Osteoblast (primary cell): ENCODE measurements around the gene TRAP1. TPM values are rescaled to one million over a fixed set of nuclear protein-coding genes. Genes with fewer than 3 reads are reported as not detected.

Source experiments
- DNase-seq: peaks from one replicate; pipeline ENCODE4 v3.0.0; 2011; ENCODE audit warnings: low spot score, mixed read lengths; ENCODE audit not compliant: insufficient read length; ENCODE audit errors: missing footprints
- H2AFZ ChIP-seq: 2 replicates; pipeline ENCODE4 v1.6.0; 2011; ENCODE audit warnings: mild to moderate bottlenecking, low read length
- H3K27ac ChIP-seq: 2 replicates; pipeline ENCODE4 v1.5.1; 2011; ENCODE audit warnings: mild to moderate bottlenecking, low read depth, low read length, moderate library complexity
- H3K27me3 ChIP-seq: 2 replicates; pipeline ENCODE4 v1.6.0; 2012; ENCODE audit warnings: mild to moderate bottlenecking, control low read depth, inconsistent platforms, low read length, moderate library complexity; ENCODE audit not compliant: insufficient read depth
- H3K36me3 ChIP-seq: 2 replicates; pipeline ENCODE4 v1.5.1; 2011; ENCODE audit warnings: mild to moderate bottlenecking, low read length, control low read depth, moderate library complexity; ENCODE audit not compliant: insufficient read depth
- H3K4me1 ChIP-seq: 2 replicates; pipeline ENCODE4 v1.5.1; 2011; ENCODE audit warnings: mild to moderate bottlenecking, low read length, control low read depth, moderate library complexity; ENCODE audit not compliant: insufficient read depth
- H3K4me2 ChIP-seq: 2 replicates; pipeline ENCODE4 v1.6.0; 2011; ENCODE audit warnings: mild to moderate bottlenecking, low read length; ENCODE audit not compliant: insufficient read depth
- H3K4me3 ChIP-seq: fragments of 200-600 bp; sonication (generic); 3 replicates; pipeline ENCODE4 v1.5.1; 2012; ENCODE audit warnings: mild to moderate bottlenecking, low read length, inconsistent platforms; ENCODE audit not compliant: insufficient read depth
- H3K79me2 ChIP-seq: 2 replicates; pipeline ENCODE4 v1.6.0; 2012; ENCODE audit warnings: mild to moderate bottlenecking, low read length, control low read depth, inconsistent platforms; ENCODE audit not compliant: insufficient read depth
- H3K9me3 ChIP-seq: 2 replicates; pipeline ENCODE4 v1.5.1; 2011; ENCODE audit warnings: low read depth, low read length, control low read depth
- H4K20me1 ChIP-seq: 2 replicates; pipeline ENCODE4 v1.6.0; 2012; ENCODE audit warnings: mild to moderate bottlenecking, low read length, control low read depth; ENCODE audit not compliant: insufficient read depth
- total RNA-seq: library from RNA; depleted of rRNA; stranded (reverse); fragments of >200 nt; gene quantifications from 2 replicates; pipeline ENCODE4 v1.2.3, GENCODE V29; 2012
- TF ChIP-seq, protein P1 (sequence below): IDR thresholded peaks from 2 replicates; pipeline ENCODE4 v1.5.1; 2011; ENCODE audit warnings: mild to moderate bottlenecking, low read depth, low read length, moderate library complexity; ENCODE audit errors: extremely low read depth

The TRAP1 gene
- total RNA-seq, 1 donor: 56.5 TPM

DNA sequence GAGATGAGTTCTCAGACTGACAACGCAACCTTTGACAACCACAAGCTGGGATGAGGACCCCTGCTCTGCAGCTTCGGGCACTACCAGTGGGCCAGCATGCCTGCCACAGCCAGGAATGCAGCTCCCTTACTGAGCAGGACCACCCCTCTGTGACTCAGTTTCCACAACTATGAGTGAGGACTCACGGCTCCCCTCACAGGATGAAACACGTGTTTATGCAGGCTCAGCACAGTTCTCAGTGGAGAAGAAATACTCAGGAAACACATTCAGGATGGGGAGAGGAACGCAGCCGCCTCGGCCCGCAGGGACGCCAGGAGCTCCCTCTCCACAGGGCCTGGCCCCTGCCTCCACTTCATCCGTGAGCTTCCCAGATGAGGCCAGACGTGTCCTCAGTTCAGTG lies 48.7 kb downstream of the TRAP1 start:
- no peaks in the 10 kb centered on the region for H3K79me2 ChIP-seq
- no peaks in the 10 kb centered on the region for H3K4me1 ChIP-seq
- H3K4me3 ChIP-seq: no peak overlapping the region
- H3K4me2 ChIP-seq: no peak overlapping the region
- peaks cover 29% of the 10 kb centered on the region for H3K36me3 ChIP-seq
- no peaks in the 10 kb centered on the region for H4K20me1 ChIP-seq
- H3K27ac ChIP-seq: no peak overlapping the region
- DNase-seq: no peak
- TF ChIP-seq, protein P1, sequence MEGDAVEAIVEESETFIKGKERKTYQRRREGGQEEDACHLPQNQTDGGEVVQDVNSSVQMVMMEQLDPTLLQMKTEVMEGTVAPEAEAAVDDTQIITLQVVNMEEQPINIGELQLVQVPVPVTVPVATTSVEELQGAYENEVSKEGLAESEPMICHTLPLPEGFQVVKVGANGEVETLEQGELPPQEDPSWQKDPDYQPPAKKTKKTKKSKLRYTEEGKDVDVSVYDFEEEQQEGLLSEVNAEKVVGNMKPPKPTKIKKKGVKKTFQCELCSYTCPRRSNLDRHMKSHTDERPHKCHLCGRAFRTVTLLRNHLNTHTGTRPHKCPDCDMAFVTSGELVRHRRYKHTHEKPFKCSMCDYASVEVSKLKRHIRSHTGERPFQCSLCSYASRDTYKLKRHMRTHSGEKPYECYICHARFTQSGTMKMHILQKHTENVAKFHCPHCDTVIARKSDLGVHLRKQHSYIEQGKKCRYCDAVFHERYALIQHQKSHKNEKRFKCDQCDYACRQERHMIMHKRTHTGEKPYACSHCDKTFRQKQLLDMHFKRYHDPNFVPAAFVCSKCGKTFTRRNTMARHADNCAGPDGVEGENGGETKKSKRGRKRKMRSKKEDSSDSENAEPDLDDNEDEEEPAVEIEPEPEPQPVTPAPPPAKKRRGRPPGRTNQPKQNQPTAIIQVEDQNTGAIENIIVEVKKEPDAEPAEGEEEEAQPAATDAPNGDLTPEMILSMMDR: no peak
- H3K27me3 ChIP-seq: no peaks in the 10 kb centered on the region
- no peak overlapping the region for H2AFZ ChIP-seq
- peaks cover 6% of the 10 kb centered on the region for H3K9me3 ChIP-seq

DNA sequence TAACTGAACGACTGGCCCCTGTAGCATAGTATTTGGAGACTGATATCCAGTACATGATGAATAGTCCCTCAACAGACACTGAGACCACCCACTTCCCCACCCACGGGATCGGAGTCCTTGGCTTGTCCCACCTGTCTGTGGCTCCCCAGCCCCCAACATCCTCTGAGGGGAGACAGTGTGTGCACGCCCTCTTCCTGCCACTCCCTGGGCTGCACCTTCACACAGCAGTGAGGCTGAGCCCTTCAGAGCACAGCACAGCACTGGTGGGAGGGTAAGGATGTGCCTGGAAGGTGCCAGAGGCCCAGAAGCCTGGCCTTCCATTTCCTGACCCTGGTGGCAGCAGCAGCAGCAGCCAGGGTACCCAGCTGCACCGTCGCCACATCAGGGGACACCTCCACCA lies 51.8 kb downstream of the TRAP1 start:
- peaks cover 44% of the 10 kb centered on the region for H3K36me3 ChIP-seq
- no peak overlapping the region for H3K4me2 ChIP-seq
- TF ChIP-seq, protein P1: no peak
- H3K79me2 ChIP-seq: no peaks in the 10 kb centered on the region
- no peak for DNase-seq
- H3K9me3 ChIP-seq: peaks cover 6% of the 10 kb centered on the region
- H2AFZ ChIP-seq: no peak overlapping the region
- no peaks in the 10 kb centered on the region for H3K4me1 ChIP-seq
- H3K27me3 ChIP-seq: no peaks in the 10 kb centered on the region
- H4K20me1 ChIP-seq: peaks cover 4% of the 10 kb centered on the region
- H3K27ac ChIP-seq: no peak overlapping the region
- H3K4me3 ChIP-seq: no peak overlapping the region

DNA sequence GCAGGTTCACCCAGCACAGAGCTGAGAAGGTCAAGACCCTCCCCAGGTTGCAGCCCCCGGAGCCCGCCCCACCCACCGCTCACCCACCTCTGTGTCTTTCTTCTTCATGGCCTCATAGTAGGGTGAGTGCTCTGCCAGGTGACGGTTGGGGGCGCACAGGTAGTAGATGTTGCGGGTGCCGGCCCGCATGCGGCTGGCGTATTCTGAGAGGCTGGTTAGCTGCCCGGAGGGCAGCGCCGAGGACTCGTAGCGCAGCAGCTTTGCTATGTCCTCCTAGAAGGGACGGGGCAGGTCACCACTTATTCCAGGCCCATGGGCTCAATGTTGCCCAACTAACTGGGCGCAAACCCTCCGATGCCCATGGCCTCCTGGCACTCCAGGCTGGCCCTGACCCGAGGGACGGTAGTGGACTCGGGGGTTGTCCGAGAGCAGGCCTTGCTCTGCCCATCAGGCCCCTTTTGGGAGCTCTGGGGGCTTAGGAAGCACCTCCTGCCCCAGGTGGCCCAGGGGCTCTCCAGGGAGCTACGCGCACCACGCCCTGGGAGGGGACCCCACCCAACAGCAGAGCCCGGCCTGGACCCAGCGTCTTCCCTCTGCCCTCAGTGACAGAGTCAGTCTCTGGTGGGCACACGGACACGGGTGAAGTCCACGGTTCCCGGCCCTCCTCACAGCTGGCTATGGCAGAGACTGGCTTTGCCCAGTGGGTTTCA lies 53.0 kb downstream of the TRAP1 start:
- Histone ChIP-seq H3K4me1 (peaks cover 5% of the 10 kb centered on the region), H4K20me1 (peaks cover 4% of the 10 kb centered on the region), H3K27ac (no peak overlapping the region), H3K4me3 (no peak overlapping the region), H3K27me3 (no peaks in the 10 kb centered on the region), H3K36me3 (peaks cover 47% of the 10 kb centered on the region), H3K79me2 (no peaks in the 10 kb centered on the region), H3K4me2 (no peak overlapping the region), H3K9me3 (peaks cover 6% of the 10 kb centered on the region), H2AFZ (no peak overlapping the region)
- no peak for DNase-seq
- TF ChIP-seq, protein P1: no peak

DNA sequence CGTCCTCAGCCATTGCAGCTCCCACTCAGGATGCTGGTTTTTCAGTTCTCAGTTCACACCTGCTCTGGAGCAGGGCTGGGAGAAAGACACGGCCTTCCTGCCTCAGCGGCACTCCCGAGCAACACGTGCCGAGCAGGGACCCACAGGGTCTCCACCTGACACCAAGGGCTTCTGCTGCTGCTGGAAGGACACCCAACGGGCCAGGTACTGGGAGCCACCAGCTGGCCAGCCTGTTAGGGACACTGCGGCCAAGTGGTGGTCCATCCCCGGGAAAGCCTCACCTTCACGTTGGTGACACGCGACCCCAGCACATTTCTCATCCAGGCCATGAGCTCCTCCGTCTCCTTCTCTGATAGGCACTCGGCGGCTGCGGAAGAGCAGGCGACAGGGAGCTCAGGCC lies 54.7 kb downstream of the TRAP1 start:
- Histone ChIP-seq H3K4me3 (no peak overlapping the region), H3K9me3 (no peaks in the 10 kb centered on the region), H3K79me2 (no peaks in the 10 kb centered on the region), H3K36me3 (peaks cover 48% of the 10 kb centered on the region), H4K20me1 (peaks cover 11% of the 10 kb centered on the region), H3K27me3 (no peaks in the 10 kb centered on the region), H2AFZ (no peak overlapping the region), H3K4me2 (no peak overlapping the region), H3K4me1 (peaks cover 10% of the 10 kb centered on the region), H3K27ac (no peak overlapping the region)
- no peak for DNase-seq
- TF ChIP-seq, protein P1: no peak
